A549 (cell line): ENCODE data around the gene BUD31.

ENCODE experiments used
- BHLHE40 ChIP-seq: IDR thresholded peaks from 2 replicates; pipeline ENCODE4 v1.6.1; 2012; ENCODE audit warnings: low read depth, low read length, inconsistent platforms
- CBX2 ChIP-seq: fragments of 200-600 bp; sonication (generic); IDR thresholded peaks from 2 replicates; pipeline ENCODE4 v1.6.1; 2016; ENCODE audit warnings: low read depth, mild to moderate bottlenecking, borderline replicate concordance
- CTCF ChIP-seq: fragments of >200 bp; sonication (Bioruptor Twin); formaldehyde crosslinking; IDR thresholded peaks from 3 replicates; pipeline ENCODE4 v1.5.1; 2016
- EP300 ChIP-seq, 2 experiments: fragments of >200 bp; sonication (Bioruptor Twin); formaldehyde crosslinking; IDR thresholded peaks; 2 replicates in 1 of 2; 3 replicates in 1 of 2; pipeline ENCODE4 v1.6.1; 2016 to 2017
- HMGXB4 ChIP-seq: fragments of 250-450 bp; sonication (Bioruptor Pico); IDR thresholded peaks from 2 replicates; pipeline ENCODE4 v1.5.0; 2021; ENCODE audit warnings: mild to moderate bottlenecking, moderate library complexity, borderline replicate concordance
- KDM1A ChIP-seq: fragments of 200-600 bp; sonication (generic); IDR thresholded peaks from 2 replicates; pipeline ENCODE4 v1.6.1; 2016; ENCODE audit warnings: low read depth, mild to moderate bottlenecking
- RCOR1 ChIP-seq: fragments of 150-350 bp; IDR thresholded peaks from 2 replicates; pipeline ENCODE4 v1.6.1; 2014; ENCODE audit warnings: antibody characterized with exemption, low read length, low read depth
- TFCP2L1 ChIP-seq: fragments of 250-450 bp; sonication (Bioruptor Pico); IDR thresholded peaks from 2 replicates; pipeline ENCODE4 v1.5.0; 2021; ENCODE audit warnings: mild to moderate bottlenecking

- no peak for TF ChIP-seq CTCF
- no peak for TF ChIP-seq KDM1A
- no peak for TF ChIP-seq EP300 (IDR thresholded peaks at IDR 0.05)
- no peak for TF ChIP-seq CBX2
- TF ChIP-seq RCOR1: no peak
- TF ChIP-seq BHLHE40: no peak
- no peak for TF ChIP-seq HMGXB4 (CRISPR knock-in tag)
- TF ChIP-seq TFCP2L1 (CRISPR knock-in tag): no peak
Observed at GRCh38 chr7:99399597-99399996, 9.2 kb upstream of the BUD31 start.
